ENCODE measurements around the gene KREMEN2. TPM values are rescaled to one million over a fixed set of nuclear protein-coding genes. Genes with fewer than 3 reads are reported as not detected.

KREMEN2 gene
- total and polyA plus RNA-seq, 2 of the 4 experiments (the other 2 are of a cell fraction): 0.03 TPM; not detected in 1

GRCh38 chr16:2990891-2991290, 26.8 kb downstream of the KREMEN2 start:
- DNase-seq (no peak), ATAC-seq (ENCODE audit: low read depth) (no peak)
- WGBS, 2 experiments (ENCODE audit: extremely low coverage in 2 of 2, insufficient read length in 1 of 2): no CpG with 5 or more reads among the region's 10 CpGs
- Histone ChIP-seq H4K20me1 (ENCODE audit: insufficient read depth, low read length) (no peaks in the 10 kb centered on the region), H3K9me3 (ENCODE audit: control insufficient read depth, insufficient read depth, low read length) (no peaks in the 10 kb centered on the region), H4K91ac (ENCODE audit: insufficient read depth, low read depth, low read length) (no peak overlapping the region), H2BK15ac (ENCODE audit: low read depth, low read length) (no peak overlapping the region), H2BK20ac (ENCODE audit: low read depth, low read length) (no peak overlapping the region), H3K18ac (ENCODE audit: low read depth, low read length) (no peak overlapping the region), H3K9ac (ENCODE audit: low read depth, low read length) (no peak overlapping the region), H2BK120ac (ENCODE audit: low read depth, low read length) (no peak overlapping the region), H3K23ac (ENCODE audit: low read depth, low read length) (no peak overlapping the region), H3K79me1 (ENCODE audit: low read depth in 1 of 2, low read length in 2 of 2) (no peaks in the 10 kb centered on the region), H3K9me1 (ENCODE audit: insufficient read depth, low read length) (no peaks in the 10 kb centered on the region), H3K14ac (replicated peaks; ENCODE audit: low read depth, low read length) (no peak overlapping the region), H4K5ac (ENCODE audit: low read depth, low read length) (no peak overlapping the region), H2BK5ac (ENCODE audit: low read depth, low read length, poor library complexity, severe bottlenecking) (no peak overlapping the region), H4K8ac (ENCODE audit: low read depth in 2 of 2, low read length in 2 of 2) (no peak overlapping the region), H3K4me3 (ENCODE audit: insufficient read depth, low read depth, low read length) (no peak overlapping the region), H3K56ac (ENCODE audit: extremely low read depth, insufficient read depth, low read length) (no peak overlapping the region), H3K4me2 (ENCODE audit: low read depth, low read length) (no peak overlapping the region), H2AFZ (replicated peaks; ENCODE audit: low read length, poor library complexity) (no peak overlapping the region), H3K4ac (ENCODE audit: low read depth, low read length) (no peak overlapping the region), H2AK9ac (replicated peaks; ENCODE audit: low read depth, low read length, poor library complexity) (no peak overlapping the region), H3K27me3 (ENCODE audit: control insufficient read depth, insufficient read depth, low read length) (peaks cover 28% of the 10 kb centered on the region), H3K4me1 (ENCODE audit: control insufficient read depth, insufficient read depth, low read length) (no peaks in the 10 kb centered on the region), H3K36me3 (ENCODE audit: control insufficient read depth, insufficient read depth, low read length) (no peaks in the 10 kb centered on the region), H3K27ac (ENCODE audit: insufficient read depth, low read length) (no peak overlapping the region), H2AK5ac (ENCODE audit: low read depth, low read length) (no peak overlapping the region)
- TF ChIP-seq MAZ (IDR thresholded peaks at IDR 0.05; ENCODE audit: borderline replicate concordance, low read depth, low read length): no peak
- no peak for TF ChIP-seq RAD21 (IDR thresholded peaks at IDR 0.05; ENCODE audit: low read length)
- no peak for TF ChIP-seq BHLHE40 (IDR thresholded peaks at IDR 0.05; ENCODE audit: low read depth, low read length)
- TF ChIP-seq MXI1 (IDR thresholded peaks at IDR 0.05; ENCODE audit: borderline replicate concordance, low read depth, low read length): no peak
- TF ChIP-seq POLR2A (IDR thresholded peaks at IDR 0.05; ENCODE audit: low read depth, low read length): no peak
- no peak for TF ChIP-seq CEBPB (IDR thresholded peaks at IDR 0.05; ENCODE audit: low read depth, low read length)
- TF ChIP-seq, protein P1, sequence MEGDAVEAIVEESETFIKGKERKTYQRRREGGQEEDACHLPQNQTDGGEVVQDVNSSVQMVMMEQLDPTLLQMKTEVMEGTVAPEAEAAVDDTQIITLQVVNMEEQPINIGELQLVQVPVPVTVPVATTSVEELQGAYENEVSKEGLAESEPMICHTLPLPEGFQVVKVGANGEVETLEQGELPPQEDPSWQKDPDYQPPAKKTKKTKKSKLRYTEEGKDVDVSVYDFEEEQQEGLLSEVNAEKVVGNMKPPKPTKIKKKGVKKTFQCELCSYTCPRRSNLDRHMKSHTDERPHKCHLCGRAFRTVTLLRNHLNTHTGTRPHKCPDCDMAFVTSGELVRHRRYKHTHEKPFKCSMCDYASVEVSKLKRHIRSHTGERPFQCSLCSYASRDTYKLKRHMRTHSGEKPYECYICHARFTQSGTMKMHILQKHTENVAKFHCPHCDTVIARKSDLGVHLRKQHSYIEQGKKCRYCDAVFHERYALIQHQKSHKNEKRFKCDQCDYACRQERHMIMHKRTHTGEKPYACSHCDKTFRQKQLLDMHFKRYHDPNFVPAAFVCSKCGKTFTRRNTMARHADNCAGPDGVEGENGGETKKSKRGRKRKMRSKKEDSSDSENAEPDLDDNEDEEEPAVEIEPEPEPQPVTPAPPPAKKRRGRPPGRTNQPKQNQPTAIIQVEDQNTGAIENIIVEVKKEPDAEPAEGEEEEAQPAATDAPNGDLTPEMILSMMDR (conservative IDR thresholded peaks at IDR 0.05; ENCODE audit: low read depth, low read length): no peak
- no peak for TF ChIP-seq USF2 (IDR thresholded peaks at IDR 0.05; ENCODE audit: low read depth, low read length)
- no peak for TF ChIP-seq MAFK (IDR thresholded peaks at IDR 0.05; ENCODE audit: low read depth, low read length)
- TF ChIP-seq RCOR1 (IDR thresholded peaks at IDR 0.05; ENCODE audit: insufficient replicate concordance, low read length): no peak
- TF ChIP-seq, protein P2, sequence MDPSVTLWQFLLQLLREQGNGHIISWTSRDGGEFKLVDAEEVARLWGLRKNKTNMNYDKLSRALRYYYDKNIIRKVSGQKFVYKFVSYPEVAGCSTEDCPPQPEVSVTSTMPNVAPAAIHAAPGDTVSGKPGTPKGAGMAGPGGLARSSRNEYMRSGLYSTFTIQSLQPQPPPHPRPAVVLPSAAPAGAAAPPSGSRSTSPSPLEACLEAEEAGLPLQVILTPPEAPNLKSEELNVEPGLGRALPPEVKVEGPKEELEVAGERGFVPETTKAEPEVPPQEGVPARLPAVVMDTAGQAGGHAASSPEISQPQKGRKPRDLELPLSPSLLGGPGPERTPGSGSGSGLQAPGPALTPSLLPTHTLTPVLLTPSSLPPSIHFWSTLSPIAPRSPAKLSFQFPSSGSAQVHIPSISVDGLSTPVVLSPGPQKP (IDR thresholded peaks at IDR 0.05; ENCODE audit: borderline replicate concordance, low read depth, low read length): no peak
- no peak for TF ChIP-seq CHD1 (IDR thresholded peaks at IDR 0.05; ENCODE audit: low read depth, low read length)
- TF ChIP-seq NFE2L2 (IDR thresholded peaks at IDR 0.05; ENCODE audit: low read depth, low read length): no peak
- TF ChIP-seq RFX5 (IDR thresholded peaks at IDR 0.05; ENCODE audit: low read depth, low read length): no peak
- no peak for TF ChIP-seq FOS (IDR thresholded peaks at IDR 0.05; ENCODE audit: low read depth, low read length)
- TF ChIP-seq SMC3 (IDR thresholded peaks at IDR 0.05; ENCODE audit: low read depth, low read length): no peak
- BruUV-seq (replicated peaks): no TSS peak
- ChIA-PET CTCF (no interaction called here), POLR2A (ENCODE audit: unreplicated experiment) (no interaction called here)
- dilution Hi-C loops (cut with HindIII; ENCODE audit: low sequenced_read_pairs, unreplicated experiment): no loop called here
- intact Hi-C loops (cut with micrococcal nuclease): no loop called here
- in situ Hi-C loops (cut with MboI; ENCODE audit: low sequenced_read_pairs): no loop called here
